ENCODE data around the gene CA4. TPM values are rescaled to one million over a fixed set of nuclear protein-coding genes. Genes with fewer than 3 reads are reported as not detected.

The CA4 gene
- total RNA-seq, 2 experiments from 2014 or later, result not detected

DNA sequence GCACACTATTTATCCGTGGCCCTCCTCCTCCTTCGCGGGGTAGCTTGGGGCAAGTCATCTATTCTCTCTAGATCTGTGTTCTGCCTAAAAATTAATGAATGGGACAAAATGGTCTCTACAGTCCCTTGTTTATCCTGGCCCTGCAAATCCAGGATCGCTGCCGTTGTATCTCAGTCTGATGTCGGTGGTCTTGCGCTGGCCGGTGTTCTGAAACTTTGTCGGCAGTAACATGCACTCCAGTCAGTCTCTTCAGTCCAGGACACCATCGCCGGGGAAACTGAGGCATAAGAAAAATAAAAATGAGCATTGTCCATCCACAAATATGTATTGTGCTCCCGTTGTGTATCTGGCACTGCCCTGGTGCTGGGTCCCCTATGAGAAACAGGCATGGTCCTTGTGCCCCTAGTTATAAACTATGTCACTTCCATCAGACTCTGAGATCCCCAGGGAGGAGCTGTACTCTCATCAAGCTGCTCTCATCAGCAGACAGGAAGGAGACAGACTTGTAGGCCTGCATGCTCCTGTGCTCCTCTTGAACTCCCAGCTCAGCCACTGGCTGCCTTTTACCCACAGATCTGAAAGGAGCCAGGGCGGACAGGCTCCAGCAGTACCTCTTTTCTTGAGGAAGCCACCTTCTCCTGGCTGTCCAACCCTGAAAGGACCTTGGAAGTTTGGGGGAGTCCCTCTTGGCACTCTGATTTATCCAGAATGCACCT, 13.7 kb upstream of the CA4 start:
- CTCF ChIA-PET, result interaction anchor here (0.9 kb wide), 1 partner anchor 285 kb away, joined by 5 read pairs; no protein-coding TSS in a partner anchor
- peaks cover 30% of the 10 kb centered on the region for H3K4me1 Mint-ChIP-seq (ENCODE audit: low read depth)
- POLR2A ChIA-PET, result no interaction called here
- intact Hi-C loops (cut with micrococcal nuclease), result loop anchor here (10.0 kb wide), 1 partner anchor 101 kb away; no protein-coding TSS in a partner anchor
- H3K9me3 Mint-ChIP-seq, result no peaks in the 10 kb centered on the region
- DNase-seq, result no peak
- H3K27ac Mint-ChIP-seq, result peak overlapping the region; percentile 72
- H3K4me3 Mint-ChIP-seq, result peak overlapping the region; percentile 88
- H3K27me3 Mint-ChIP-seq, result peaks cover 29% of the 10 kb centered on the region
- peaks cover 7% of the 10 kb centered on the region for H3K36me3 Mint-ChIP-seq

- Mint-ChIP-seq H3K4me3 (no peak overlapping the region), H3K27me3 (peaks cover 45% of the 10 kb centered on the region), H3K27ac (no peak overlapping the region), H3K36me3 (peaks cover 2% of the 10 kb centered on the region), H3K4me1 (ENCODE audit: low read depth) (peaks cover 37% of the 10 kb centered on the region), H3K9me3 (no peaks in the 10 kb centered on the region)
- CTCF ChIA-PET, result no interaction called here
- no peak for DNase-seq
- POLR2A ChIA-PET, result interaction anchor here (0.6 kb wide), 1 partner anchor 260 kb away, joined by 4 read pairs; no protein-coding TSS in a partner anchor
- intact Hi-C loops (cut with micrococcal nuclease), result loop anchor here (10.0 kb wide), 1 partner anchor 103 kb away; no protein-coding TSS in a partner anchor
These were observed 12.0 kb upstream of the CA4 start for GRCh38 chr17:60137731-60138130.

GRCh38 chr17:60138769-60139437, 10.9 kb upstream of the CA4 start:
- no peak overlapping the region for H3K4me3 Mint-ChIP-seq
- no peak for DNase-seq
- H3K4me1 Mint-ChIP-seq (ENCODE audit: low read depth), result peaks cover 46% of the 10 kb centered on the region
- ChIA-PET CTCF (interaction anchor here (1.1 kb wide), 1 partner anchor 275 kb away, joined by 3 read pairs; no protein-coding TSS in a partner anchor), POLR2A (interaction anchor here (1.5 kb wide), 1 partner anchor 32 kb away, joined by 3 read pairs; no protein-coding TSS in a partner anchor)
- H3K27me3 Mint-ChIP-seq, result peaks cover 56% of the 10 kb centered on the region
- intact Hi-C loops (cut with micrococcal nuclease), result loop anchor here (10.0 kb wide), 1 partner anchor 104 kb away; no protein-coding TSS in a partner anchor
- no peak overlapping the region for H3K27ac Mint-ChIP-seq
- H3K36me3 Mint-ChIP-seq, result no peaks in the 10 kb centered on the region
- H3K9me3 Mint-ChIP-seq, result no peaks in the 10 kb centered on the region

DNA sequence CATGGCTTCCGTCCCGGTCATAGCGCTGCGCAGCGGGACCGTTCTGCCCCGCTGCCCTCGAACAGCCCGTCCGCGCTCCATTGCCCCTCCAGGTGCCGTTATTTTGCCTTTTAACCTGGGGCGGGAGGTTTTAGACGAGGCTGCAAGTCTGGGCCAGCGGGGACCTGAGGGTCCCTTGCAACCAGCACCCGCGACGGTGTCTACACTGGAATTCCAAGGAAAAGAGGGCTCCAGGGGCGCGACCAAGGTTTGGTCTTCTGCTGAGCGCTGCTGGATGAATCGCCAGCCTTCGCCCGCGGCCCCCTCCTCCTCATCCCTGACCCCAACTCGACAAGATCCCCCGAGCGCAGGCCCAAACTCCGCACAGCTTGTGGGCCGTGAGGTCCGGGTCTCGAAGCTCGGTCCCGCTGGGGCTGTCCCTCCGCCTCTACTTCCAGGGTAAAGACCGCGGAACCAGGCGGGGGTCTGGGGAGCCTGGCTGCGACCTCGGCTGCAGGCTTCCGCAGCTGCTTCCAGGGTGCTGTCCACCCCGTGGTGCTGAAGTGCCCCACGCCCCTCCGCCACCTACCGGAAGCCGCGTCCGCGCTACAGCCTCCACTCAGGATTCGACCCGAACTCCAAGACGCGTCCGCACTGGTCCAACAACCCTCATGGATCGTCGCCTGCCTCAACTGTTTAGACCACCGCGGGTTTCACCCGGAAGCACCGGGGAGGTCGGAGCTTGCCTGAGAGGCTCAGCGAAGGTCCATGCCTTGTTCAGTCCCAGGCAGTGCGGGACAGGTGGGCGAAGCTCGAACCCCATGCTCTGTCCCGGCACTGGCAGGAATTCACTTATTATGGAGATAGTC, 10.1 kb upstream of the CA4 start:
- peaks cover 62% of the 10 kb centered on the region for H3K27me3 Mint-ChIP-seq
- no peak overlapping the region for H3K4me3 Mint-ChIP-seq
- H3K27ac Mint-ChIP-seq, result no peak overlapping the region
- peak; percentile 77 for DNase-seq
- no peaks in the 10 kb centered on the region for H3K9me3 Mint-ChIP-seq
- peaks cover 38% of the 10 kb centered on the region for H3K4me1 Mint-ChIP-seq (ENCODE audit: low read depth)
- H3K36me3 Mint-ChIP-seq, result no peaks in the 10 kb centered on the region
- intact Hi-C loops (cut with micrococcal nuclease), result loop anchor here (10.0 kb wide), 1 partner anchor 105 kb away; no protein-coding TSS in a partner anchor
- ChIA-PET CTCF (interaction anchor here (0.6 to 4.5 kb wide), 9 partner anchors 12 to 382 kb away, joined by 3 to 35 read pairs (median 3); partner anchors contain the start of genes CA4 and CHCT1), POLR2A (interaction anchor here (1.5 kb wide), 1 partner anchor 31 kb away, joined by 3 read pairs; no protein-coding TSS in a partner anchor)

DNA sequence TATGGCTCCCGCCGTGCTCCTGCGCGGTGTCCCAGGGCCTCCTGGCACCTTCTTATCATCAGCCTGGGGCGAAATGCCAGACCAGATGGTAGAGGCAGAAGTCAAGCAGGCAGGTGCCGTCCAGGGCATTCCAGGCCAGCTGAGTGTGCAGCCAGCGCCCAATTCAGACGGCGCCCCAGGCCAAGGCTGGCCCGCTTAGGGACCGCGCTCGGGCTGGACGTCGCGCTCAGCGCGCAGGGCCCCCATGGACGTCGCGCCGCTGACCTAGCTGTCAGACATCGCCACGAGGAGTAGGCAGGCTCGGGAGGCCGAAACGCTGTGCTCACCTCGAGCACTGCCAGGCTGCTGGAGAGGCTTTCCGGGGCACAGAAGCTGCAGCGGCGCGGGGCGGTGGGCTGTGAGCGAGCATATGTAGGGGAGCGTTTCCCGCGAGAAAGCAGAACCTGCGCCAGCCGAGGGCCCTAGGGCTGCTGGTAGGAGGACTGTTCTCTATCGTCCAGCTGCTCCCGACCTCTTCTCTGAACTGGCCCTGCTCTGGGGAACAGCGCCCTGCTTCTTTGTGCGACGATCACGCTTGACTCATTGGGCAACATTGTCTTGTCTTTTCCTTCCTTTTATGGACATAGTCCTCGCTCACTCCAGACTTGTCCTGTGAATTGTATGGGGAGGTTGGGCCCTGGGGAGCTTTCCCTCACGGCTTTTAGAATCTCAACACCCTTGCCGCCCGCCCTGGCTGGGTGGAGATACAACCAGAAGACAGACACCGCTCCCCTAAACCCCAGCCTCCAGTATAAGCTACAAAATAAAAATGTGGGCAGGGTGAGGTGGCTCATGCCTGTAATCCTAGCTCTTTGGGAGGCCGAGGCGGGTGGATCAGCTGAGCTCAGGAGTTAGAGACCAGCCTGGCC, 8.4 kb upstream of the CA4 start:
- intact Hi-C loops (cut with micrococcal nuclease), result loop anchor here (2.0 kb wide), 2 partner anchors 29 to 499 kb away; no protein-coding TSS in a partner anchor
- Mint-ChIP-seq H3K4me3 (no peak overlapping the region), H3K4me1 (ENCODE audit: low read depth) (peaks cover 23% of the 10 kb centered on the region), H3K36me3 (no peaks in the 10 kb centered on the region), H3K9me3 (no peaks in the 10 kb centered on the region), H3K27me3 (peaks cover 73% of the 10 kb centered on the region), H3K27ac (no peak overlapping the region)
- POLR2A ChIA-PET, result interaction anchor here (0.5 kb wide), 1 partner anchor 58 kb away, joined by 3 read pairs; no protein-coding TSS in a partner anchor
- no peak for DNase-seq
- CTCF ChIA-PET, result interaction anchor here (0.7 to 4.5 kb wide), 16 partner anchors 9 to 432 kb away, joined by 3 to 35 read pairs (median 4); partner anchors contain the start of genes CA4 and CHCT1

DNA sequence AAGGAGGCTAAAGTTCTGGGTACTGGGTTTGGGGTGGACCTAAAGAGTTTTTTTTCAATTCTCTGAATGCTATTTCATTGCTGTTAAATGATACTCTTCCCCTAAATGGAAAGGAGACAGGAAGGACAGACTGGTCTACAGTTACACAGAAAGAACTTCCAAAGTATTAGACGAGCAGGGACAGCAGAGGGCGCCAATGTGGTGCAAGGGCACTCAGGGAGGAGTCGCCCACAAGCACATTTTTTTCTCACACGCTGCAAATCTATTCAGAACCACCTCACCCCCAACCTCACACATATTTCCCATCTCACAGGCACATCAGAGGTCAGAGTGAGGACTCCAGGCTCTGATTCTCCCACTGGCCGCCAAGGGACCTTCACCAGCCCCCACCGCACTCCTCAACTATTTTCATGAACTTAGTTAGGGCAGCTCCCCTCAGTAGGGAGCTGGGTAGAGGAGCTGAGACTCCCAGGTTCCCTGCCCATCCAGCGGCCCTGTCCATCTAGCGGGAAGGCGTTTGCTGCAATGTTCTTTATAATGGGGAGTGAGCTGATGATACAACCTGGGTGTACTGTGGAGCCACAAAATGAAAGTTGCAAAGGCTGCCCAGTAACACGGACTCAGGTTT, 6.8 kb upstream of the CA4 start:
- Mint-ChIP-seq H3K27me3 (peaks cover 85% of the 10 kb centered on the region), H3K27ac (no peak overlapping the region), H3K9me3 (no peaks in the 10 kb centered on the region), H3K4me3 (peak overlapping the region; percentile 8), H3K4me1 (ENCODE audit: low read depth) (peaks cover 23% of the 10 kb centered on the region), H3K36me3 (no peaks in the 10 kb centered on the region)
- POLR2A ChIA-PET, result no interaction called here
- peak; percentile 87 for DNase-seq
- intact Hi-C loops (cut with micrococcal nuclease), result loop anchor here (1.0 to 2.0 kb wide), 4 partner anchors 28 to 498 kb away; no protein-coding TSS in a partner anchor
- CTCF ChIA-PET, result interaction anchor here (1.0 to 4.5 kb wide), 9 partner anchors 8 to 496 kb away, joined by 3 to 35 read pairs (median 5); partner anchors contain the start of gene CA4

- H3K4me3 Mint-ChIP-seq, result no peak overlapping the region
These were observed 4.5 kb upstream of the CA4 start for GRCh38 chr17:60145006-60145935.

GRCh38 chr17:60146206-60146605, 3.6 kb upstream of the CA4 start:
- intact Hi-C loops (cut with micrococcal nuclease), result no loop called here
- Mint-ChIP-seq H3K9me3 (no peaks in the 10 kb centered on the region), H3K4me1 (ENCODE audit: low read depth) (peaks cover 23% of the 10 kb centered on the region), H3K36me3 (no peaks in the 10 kb centered on the region), H3K27me3 (peaks cover 82% of the 10 kb centered on the region), H3K4me3 (no peak overlapping the region), H3K27ac (no peak overlapping the region)
- no peak for DNase-seq
- ChIA-PET POLR2A (no interaction called here), CTCF (interaction anchor here (1.2 kb wide), 1 partner anchor 290 kb away, joined by 3 read pairs; no protein-coding TSS in a partner anchor)

More at GRCh38 chr17:60145006-60145935, 4.5 kb upstream of the CA4 start:
- Mint-ChIP-seq H3K9me3 (no peaks in the 10 kb centered on the region), H3K4me1 (ENCODE audit: low read depth) (peaks cover 17% of the 10 kb centered on the region), H3K27ac (no peak overlapping the region), H3K27me3 (peaks cover 84% of the 10 kb centered on the region), H3K36me3 (no peaks in the 10 kb centered on the region)
- DNase-seq, result no peak
- POLR2A ChIA-PET, result no interaction called here
- intact Hi-C loops (cut with micrococcal nuclease), result no loop called here
- CTCF ChIA-PET, result no interaction called here

DNA sequence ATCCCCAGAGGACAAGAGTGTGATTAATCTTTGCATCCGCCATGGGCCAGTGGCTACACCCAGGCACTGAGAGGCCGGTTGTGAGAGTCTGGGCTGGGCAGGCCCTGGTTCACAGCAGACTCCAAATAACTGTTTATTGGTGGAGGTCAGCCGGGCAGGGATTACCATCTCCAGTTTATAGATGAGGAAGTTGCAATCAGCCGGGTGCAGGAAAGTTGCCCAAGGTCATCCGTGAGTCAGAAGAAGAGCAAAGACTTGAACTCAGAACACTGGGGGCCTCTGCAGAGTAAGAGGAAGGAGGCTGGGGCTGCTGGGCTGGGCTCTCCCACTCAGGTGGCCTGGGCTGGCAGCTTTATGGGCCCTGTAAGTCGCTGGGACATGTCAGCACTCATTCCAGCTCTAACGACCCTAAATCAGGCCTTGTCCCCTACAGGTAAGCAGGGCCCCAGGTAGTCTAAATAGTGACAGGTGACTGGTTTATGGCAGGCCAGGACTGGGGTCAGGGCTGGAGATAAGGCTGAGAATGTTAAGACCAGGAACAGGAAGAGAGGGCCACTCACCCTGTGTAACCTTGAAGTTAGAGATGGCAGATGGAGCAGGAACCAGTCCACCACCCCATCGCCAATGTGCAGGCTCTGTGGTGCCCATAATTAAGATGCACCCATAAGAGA, 2.1 kb upstream of the CA4 start:
- CTCF ChIA-PET, result no interaction called here
- peaks cover 81% of the 10 kb centered on the region for H3K27me3 Mint-ChIP-seq

More for the DNA sequence above, 2.1 kb upstream of the CA4 start:
- peaks cover 17% of the 10 kb centered on the region for H3K4me1 Mint-ChIP-seq (ENCODE audit: low read depth)
- H3K27ac Mint-ChIP-seq, result no peak overlapping the region
- H3K9me3 Mint-ChIP-seq, result no peaks in the 10 kb centered on the region
- DNase-seq, result no peak
- intact Hi-C loops (cut with micrococcal nuclease), result no loop called here
- no peaks in the 10 kb centered on the region for H3K36me3 Mint-ChIP-seq
- POLR2A ChIA-PET, result no interaction called here
- no peak overlapping the region for H3K4me3 Mint-ChIP-seq
